ENCODE measurements around the gene PEX16. TPM values are rescaled to one million over a fixed set of nuclear protein-coding genes. Genes with fewer than 3 reads are reported as not detected.
"Not testable (repeated sequence)": the region's sequence is repeated elsewhere in the genome, so short reads cannot be mapped to it uniquely, and the experiment has no call there.

The PEX16 gene
- total RNA-seq, 4 donors from 2014 or later = 26.8 to 40.6 (median 35.3) TPM

DNA sequence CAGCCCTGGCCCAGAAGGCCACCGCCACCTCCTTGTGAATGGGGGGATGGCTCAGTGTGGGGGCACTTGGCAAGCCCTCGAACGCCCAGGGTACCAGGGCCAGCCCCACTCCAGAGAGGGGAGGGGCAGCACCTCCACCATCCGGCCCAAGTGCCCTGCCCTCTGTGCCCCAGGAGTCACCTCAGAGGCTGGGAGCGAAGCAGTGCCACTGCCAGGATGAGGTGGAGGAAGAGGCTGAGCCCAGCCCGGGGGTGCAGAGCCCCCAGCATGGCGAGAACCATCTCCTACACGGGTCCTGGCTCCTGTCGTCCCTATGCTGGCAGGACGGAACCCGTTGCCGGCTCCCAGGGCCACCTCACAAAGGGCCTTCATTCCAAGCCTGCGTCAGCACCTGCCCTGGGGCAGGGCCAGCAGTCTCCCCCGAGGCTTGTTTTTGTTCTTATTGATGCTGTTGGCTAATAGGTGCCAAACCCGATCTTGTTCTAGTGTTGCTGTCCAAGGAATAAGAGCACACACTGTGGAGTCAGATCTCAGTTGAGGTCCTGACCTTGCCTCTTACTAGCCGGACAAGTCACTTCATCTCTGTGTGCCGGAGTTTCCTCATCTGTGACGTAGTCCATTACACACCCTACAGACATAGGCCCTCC lies 10.6 kb downstream of the PEX16 start, which contains the start of gene FREY1:
TSS of gene FREY1 (minus strand) at position 307 of the 647 bp plus-strand sequence. CDS start at position 281, 26 bp downstream.
- TF ChIP-seq POLR2A (IDR thresholded peaks at IDR 0.05) (no peak), EP300 (IDR thresholded peaks at IDR 0.05) (no peak), POLR2AphosphoS5 (IDR thresholded peaks at IDR 0.05) (no peak)
- TF ChIP-seq, protein P1, sequence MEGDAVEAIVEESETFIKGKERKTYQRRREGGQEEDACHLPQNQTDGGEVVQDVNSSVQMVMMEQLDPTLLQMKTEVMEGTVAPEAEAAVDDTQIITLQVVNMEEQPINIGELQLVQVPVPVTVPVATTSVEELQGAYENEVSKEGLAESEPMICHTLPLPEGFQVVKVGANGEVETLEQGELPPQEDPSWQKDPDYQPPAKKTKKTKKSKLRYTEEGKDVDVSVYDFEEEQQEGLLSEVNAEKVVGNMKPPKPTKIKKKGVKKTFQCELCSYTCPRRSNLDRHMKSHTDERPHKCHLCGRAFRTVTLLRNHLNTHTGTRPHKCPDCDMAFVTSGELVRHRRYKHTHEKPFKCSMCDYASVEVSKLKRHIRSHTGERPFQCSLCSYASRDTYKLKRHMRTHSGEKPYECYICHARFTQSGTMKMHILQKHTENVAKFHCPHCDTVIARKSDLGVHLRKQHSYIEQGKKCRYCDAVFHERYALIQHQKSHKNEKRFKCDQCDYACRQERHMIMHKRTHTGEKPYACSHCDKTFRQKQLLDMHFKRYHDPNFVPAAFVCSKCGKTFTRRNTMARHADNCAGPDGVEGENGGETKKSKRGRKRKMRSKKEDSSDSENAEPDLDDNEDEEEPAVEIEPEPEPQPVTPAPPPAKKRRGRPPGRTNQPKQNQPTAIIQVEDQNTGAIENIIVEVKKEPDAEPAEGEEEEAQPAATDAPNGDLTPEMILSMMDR (IDR thresholded peaks at IDR 0.05) = no peak
- Histone ChIP-seq H3K4me3 (no peak within 1 kb of the TSS), H3K27ac (no peak within 1 kb of the TSS), H3K9me3 (no peaks in the 10 kb centered on the region), H3K4me1 (peaks cover 18% of the 10 kb centered on the region), H3K27me3 (no peaks in the 10 kb centered on the region), H3K36me3 (peaks cover 40% of the 10 kb centered on the region)
- no peak for DNase-seq (ENCODE audit: low spot score in 2 of 2)
- 61% methylated on average over 16 of the region's 18 CpGs for whole genome bisulfite sequencing

DNA sequence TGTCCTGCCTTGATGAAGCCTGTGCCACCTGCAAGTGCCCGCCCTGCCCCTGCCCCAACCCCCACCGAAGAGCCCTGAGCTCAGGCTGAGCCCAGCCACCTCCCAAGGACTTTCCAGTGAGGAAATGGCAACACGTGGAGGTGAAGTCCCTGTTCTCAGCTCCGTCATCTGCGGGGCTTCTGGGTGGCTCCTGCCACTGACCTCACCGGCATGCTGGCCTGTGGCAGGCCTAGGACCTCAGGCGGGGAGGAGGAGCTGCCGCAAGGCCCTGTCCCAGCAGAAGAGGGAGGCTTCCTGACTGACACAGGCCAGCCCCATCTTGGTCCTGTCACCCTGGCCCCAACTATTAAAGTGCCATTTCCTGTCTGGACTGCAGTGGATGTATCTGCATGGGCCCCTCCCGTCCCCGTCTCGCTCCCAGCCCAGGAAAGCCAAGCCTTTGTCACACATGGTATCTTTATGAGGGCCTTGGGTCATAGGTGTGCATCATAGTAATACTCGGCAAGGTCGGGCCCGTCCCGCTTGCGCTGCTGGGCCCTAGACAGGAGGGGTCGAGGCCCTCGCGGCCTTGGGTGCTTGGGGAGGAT lies 11.5 kb downstream of the PEX16 start:
- no peaks in the 10 kb centered on the region for H3K27me3 ChIP-seq
- no peak overlapping the region for H3K27ac ChIP-seq
- H3K4me1 ChIP-seq = peaks cover 18% of the 10 kb centered on the region
- no peaks in the 10 kb centered on the region for H3K9me3 ChIP-seq
- H3K36me3 ChIP-seq = peaks cover 31% of the 10 kb centered on the region
- 80% methylated on average over 13 of the region's 19 CpGs for WGBS
- H3K4me3 ChIP-seq = no peak overlapping the region
- no peak for DNase-seq (ENCODE audit: low spot score in 2 of 2)
- TF ChIP-seq, protein P1 (IDR thresholded peaks at IDR 0.05) = no peak
- no peak for TF ChIP-seq POLR2AphosphoS5 (IDR thresholded peaks at IDR 0.05)
- no peak for TF ChIP-seq POLR2A (IDR thresholded peaks at IDR 0.05)
- TF ChIP-seq EP300 (IDR thresholded peaks at IDR 0.05) = no peak

DNA sequence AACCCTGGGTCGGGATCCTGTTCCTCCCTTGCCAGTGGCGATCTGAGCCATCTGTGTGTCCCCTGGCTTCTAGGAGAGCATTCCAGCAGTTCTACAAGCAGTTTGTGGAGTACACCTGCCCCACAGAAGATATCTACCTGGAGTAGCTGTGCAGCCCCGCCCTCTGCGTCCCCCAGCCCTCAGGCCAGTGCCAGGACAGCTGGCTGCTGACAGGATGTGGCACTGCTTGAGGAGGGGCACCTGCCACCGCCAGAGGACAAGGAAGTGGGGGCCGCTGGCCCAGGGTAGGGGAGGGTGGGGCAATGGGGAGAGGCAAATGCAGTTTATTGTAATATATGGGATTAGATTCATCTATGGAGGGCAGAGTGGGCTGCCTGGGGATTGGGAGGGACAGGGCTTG lies 12.1 kb downstream of the PEX16 start:
- WGBS = 63% methylated on average over 4 of the region's 6 CpGs
- H3K4me3 ChIP-seq; H3K27me3 ChIP-seq; H3K27ac ChIP-seq; DNase-seq (ENCODE audit: low spot score in 2 of 2); H3K9me3 ChIP-seq: not testable (repeated sequence)
- H3K4me1 ChIP-seq = peaks cover 24% of the 10 kb centered on the region
- H3K36me3 ChIP-seq = peaks cover 25% of the 10 kb centered on the region

DNA sequence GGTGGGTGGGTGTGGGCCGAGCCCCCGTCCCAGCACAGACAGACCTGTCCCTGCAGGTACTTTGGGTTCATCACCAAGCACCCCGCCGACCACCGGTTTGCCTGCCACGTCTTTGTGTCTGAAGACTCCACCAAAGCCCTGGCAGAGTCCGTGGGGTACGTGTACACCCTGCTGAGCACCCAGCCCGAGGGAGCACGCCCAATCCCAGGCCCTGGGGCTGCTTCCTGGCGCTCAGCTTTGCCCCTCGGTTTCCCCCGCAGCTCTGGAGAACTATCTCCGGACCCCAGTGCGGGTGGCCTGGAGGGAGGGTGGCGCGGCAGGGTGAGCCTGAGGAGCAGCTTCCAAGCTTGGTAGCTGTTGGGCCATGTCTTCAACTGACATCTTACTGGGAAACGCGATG lies 12.6 kb downstream of the PEX16 start:
- no peaks in the 10 kb centered on the region for H3K27me3 ChIP-seq
- H3K4me1 ChIP-seq = peaks cover 28% of the 10 kb centered on the region
- H3K9me3 ChIP-seq = no peaks in the 10 kb centered on the region
- no peak overlapping the region for H3K4me3 ChIP-seq
- H3K36me3 ChIP-seq = peaks cover 20% of the 10 kb centered on the region
- no peak overlapping the region for H3K27ac ChIP-seq
- WGBS = 83% methylated on average over 10 of the region's 19 CpGs
- TF ChIP-seq POLR2A (IDR thresholded peaks at IDR 0.05) = no peak
- no peak for TF ChIP-seq EP300 (IDR thresholded peaks at IDR 0.05)
- TF ChIP-seq, protein P1 (IDR thresholded peaks at IDR 0.05) = no peak
- TF ChIP-seq POLR2AphosphoS5 (IDR thresholded peaks at IDR 0.05) = no peak
- DNase-seq (ENCODE audit: low spot score in 2 of 2) = no peak

DNA sequence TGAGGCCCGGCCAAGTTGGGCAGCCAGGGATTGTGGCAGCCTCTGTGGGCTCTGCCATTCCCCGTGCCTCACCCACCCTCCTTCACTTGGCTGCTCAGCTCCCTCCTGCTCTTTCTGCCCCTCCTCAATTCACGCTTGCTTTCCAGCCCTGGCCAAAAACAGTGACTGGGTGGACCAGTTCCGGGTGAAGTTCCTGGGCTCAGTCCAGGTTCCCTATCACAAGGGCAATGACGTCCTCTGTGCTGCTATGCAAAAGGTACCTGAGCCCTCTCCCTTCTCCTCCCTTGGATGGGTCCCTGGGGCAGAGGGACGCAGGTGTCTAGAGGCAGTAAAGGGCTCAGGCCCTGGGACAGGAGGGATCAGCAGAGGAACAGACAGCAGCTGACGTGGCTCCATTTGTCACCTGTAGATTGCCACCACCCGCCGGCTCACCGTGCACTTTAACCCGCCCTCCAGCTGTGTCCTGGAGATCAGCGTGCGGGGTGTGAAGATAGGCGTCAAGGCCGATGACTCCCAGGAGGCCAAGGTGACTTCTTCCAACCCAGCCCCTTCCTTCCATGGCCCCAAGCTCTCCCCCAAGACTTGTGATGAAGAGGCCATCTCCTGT lies 13.3 kb downstream of the PEX16 start:
- H3K27ac ChIP-seq = no peak overlapping the region
- WGBS = 73% methylated on average over 14 of the region's 15 CpGs
- no peaks in the 10 kb centered on the region for H3K27me3 ChIP-seq
- no peak for DNase-seq (ENCODE audit: low spot score in 2 of 2)
- TF ChIP-seq POLR2A (IDR thresholded peaks at IDR 0.05) (no peak), EP300 (IDR thresholded peaks at IDR 0.05) (no peak), POLR2AphosphoS5 (IDR thresholded peaks at IDR 0.05) (no peak)
- TF ChIP-seq, protein P1 (IDR thresholded peaks at IDR 0.05) = no peak
- no peaks in the 10 kb centered on the region for H3K9me3 ChIP-seq
- H3K4me1 ChIP-seq = peaks cover 32% of the 10 kb centered on the region
- H3K36me3 ChIP-seq = peaks cover 13% of the 10 kb centered on the region
- H3K4me3 ChIP-seq = no peak overlapping the region
